HepG2 (cell line): ENCODE results near the gene MNT. TPM values are rescaled to one million over a fixed set of nuclear protein-coding genes. Genes with fewer than 3 reads are reported as not detected.

Source experiments
- BATF2 ChIP-seq: sonication (generic); formaldehyde crosslinking; IDR thresholded peaks from 2 replicates; pipeline ENCODE4 v1.8.0; 2022; ENCODE audit warnings: mild to moderate bottlenecking, missing genetic modification reagents, moderate library complexity
- CCAR2 ChIP-seq: fragments of 200-400 bp; formaldehyde crosslinking; optimal IDR thresholded peaks from 2 replicates; pipeline ENCODE3; 2018; ENCODE audit warnings: low read depth, mild to moderate bottlenecking, low read length, moderate library complexity
- CEBPB ChIP-seq: IDR thresholded peaks from 2 replicates; pipeline ENCODE4 v1.6.1; 2011; ENCODE audit warnings: low read depth, low read length, improper control_type of control experiment, borderline replicate concordance
- ELF1 ChIP-seq: sonication (generic); formaldehyde crosslinking; IDR thresholded peaks from 2 replicates; pipeline ENCODE4 v1.4.0; 2020; ENCODE audit warnings: missing genetic modification reagents
- HOXA3 ChIP-seq: sonication (generic); formaldehyde crosslinking; IDR thresholded peaks from 2 replicates; pipeline ENCODE4 v1.5.0; 2020; ENCODE audit warnings: missing genetic modification reagents
- KDM3A ChIP-seq: IDR thresholded peaks from 2 replicates; pipeline ENCODE4 v1.6.1; 2018; ENCODE audit warnings: low read depth, missing compliant biosample characterization
- KLF16 ChIP-seq, 2 experiments: sonication (generic) in 1 of 2; formaldehyde crosslinking in 1 of 2; IDR thresholded peaks; 2 replicates each; pipeline versions ENCODE4 v1.6.1 to v1.8.0; 2016 to 2023; ENCODE audit warnings: missing genetic modification reagents in 2 of 2, missing compliant biosample characterization in 1 of 2
- MAFF ChIP-seq: IDR thresholded peaks from 2 replicates; pipeline ENCODE4 v1.6.1; 2011; ENCODE audit warnings: low read depth, low read length, improper control_type of control experiment
- NFATC3 ChIP-seq: sonication (generic); formaldehyde crosslinking; IDR thresholded peaks from 2 replicates; pipeline ENCODE4 v1.5.1; 2020; ENCODE audit warnings: mild to moderate bottlenecking, missing genetic modification reagents
- NFE2L1 ChIP-seq: sonication (generic); formaldehyde crosslinking; IDR thresholded peaks from 2 replicates; pipeline ENCODE4 v1.4.0; 2020; ENCODE audit warnings: missing genetic modification reagents, mild to moderate bottlenecking, borderline replicate concordance
- SETDB1 ChIP-seq: sonication (generic); formaldehyde crosslinking; IDR thresholded peaks from 2 replicates; pipeline ENCODE4 v1.5.1; 2020; ENCODE audit warnings: missing genetic modification reagents, mild to moderate bottlenecking, borderline replicate concordance
- SNAPC4 ChIP-seq: sonication (generic); formaldehyde crosslinking; IDR thresholded peaks from 2 replicates; pipeline ENCODE4 v1.4.0; 2020; ENCODE audit warnings: mild to moderate bottlenecking, missing genetic modification reagents
- SRSF1 ChIP-seq: fragments of 200-400 bp; formaldehyde crosslinking; optimal IDR thresholded peaks from 2 replicates; pipeline ENCODE3; 2017; ENCODE audit warnings: mild to moderate bottlenecking, low read depth, low read length, moderate library complexity
- TERF1 ChIP-seq: sonication (generic); formaldehyde crosslinking; IDR thresholded peaks from 2 replicates; pipeline ENCODE4 v1.8.0; 2022; ENCODE audit warnings: mild to moderate bottlenecking, missing genetic modification reagents, moderate library complexity
- TFAP4 ChIP-seq: sonication (generic); IDR thresholded peaks from 2 replicates; pipeline ENCODE4 v1.6.1; 2016; ENCODE audit warnings: low read depth, borderline replicate concordance
- ZNF207 ChIP-seq: fragments of 450-650 bp; IDR thresholded peaks from 2 replicates; pipeline ENCODE4 v1.6.1; 2016; ENCODE audit warnings: antibody characterized with exemption, borderline replicate concordance
- ZNF496 ChIP-seq: sonication (generic); formaldehyde crosslinking; IDR thresholded peaks from 2 replicates; pipeline ENCODE4 v1.8.1; 2023; ENCODE audit warnings: mild to moderate bottlenecking, moderate library complexity, missing genetic modification reagents; ENCODE audit not compliant: insufficient replicate concordance
- ZNF589 ChIP-seq: sonication (generic); formaldehyde crosslinking; conservative IDR thresholded peaks from 2 replicates; pipeline ENCODE4 v1.8.0; 2022; ENCODE audit warnings: mild to moderate bottlenecking, moderate library complexity, missing genetic modification reagents
- ZNF639 ChIP-seq: conservative IDR thresholded peaks from 2 replicates; pipeline ENCODE4 v1.6.1; 2018; ENCODE audit warnings: missing genetic modification reagents
- ZNF737 ChIP-seq: sonication (generic); formaldehyde crosslinking; IDR thresholded peaks from 2 replicates; pipeline ENCODE4 v1.5.0; 2020; ENCODE audit warnings: missing genetic modification reagents, mild to moderate bottlenecking, borderline replicate concordance
- ZNF768 ChIP-seq: sonication (generic); formaldehyde crosslinking; IDR thresholded peaks from 2 replicates; pipeline ENCODE4 v1.4.0; 2020; ENCODE audit warnings: missing genetic modification reagents
- polyA plus RNA-seq, 8 experiments: library from polyadenylated mRNA; depleted of rRNA in 3 of 8; stranded (reverse) in 7 of 8; unstranded in 1 of 8; fragments of >200 nt; fragmentation: Illumina TruSeq in 4 of 8; extraction: Trizol in 4 of 8; gene quantifications; 2 replicates each; pipeline versions ENCODE4 v1.2.1 to v1.2.3, GENCODE V29; 2011 to 2016; ENCODE audit warnings: low read depth in 4 of 8, missing spikeins in 1 of 8, mixed read lengths in 1 of 8; ENCODE audit not compliant: insufficient read depth in 1 of 8
- total RNA-seq, 5 experiments: library from RNA; depleted of rRNA; stranded (reverse); fragments of >200 nt; fragmentation: Illumina TruSeq; extraction: Trizol; gene quantifications; 2 replicates each; pipeline ENCODE4 v1.2.3, GENCODE V29; 2016; ENCODE audit warnings: low read depth in 1 of 5

Gene MNT
- total and polyA plus RNA-seq, 2 of the 13 experiments (the other 11 are each of a cell fraction or from before 2014, with no cell fraction given): 2.1 to 3.5 TPM

GRCh38 chr17:2401426-2402221, 764 bp upstream of the MNT start (continued):
- TF ChIP-seq ZNF589 (CRISPR knock-in tag) (no peak), CCAR2 (no peak), ELF1 (CRISPR knock-in tag) (peak; percentile 62), TERF1 (CRISPR knock-in tag) (no peak), ZNF768 (CRISPR knock-in tag) (peak; percentile 23; the same call in 1 of the 2 replicates), ZNF207 (no peak), BATF2 (CRISPR knock-in tag) (no peak), ZNF737 (no peak), KLF16 (CRISPR knock-in tag; IDR thresholded peaks at IDR 0.05) (peak in 1 of 2 experiments; percentile 62; a peak in 1 of 4 replicates), SRSF1 (no peak), ZNF496 (CRISPR knock-in tag) (no peak), ZNF639 (CRISPR knock-in tag) (no peak), NFATC3 (CRISPR knock-in tag) (no peak), HOXA3 (CRISPR knock-in tag) (peak; percentile 76), SETDB1 (CRISPR knock-in tag) (no peak), CEBPB (peak; percentile 94), MAFF (no peak), KDM3A (CRISPR knock-in tag) (no peak), SNAPC4 (CRISPR knock-in tag) (no peak), NFE2L1 (CRISPR knock-in tag) (no peak), TFAP4 (peak; percentile 56; the same call in 1 of the 2 replicates)
